Mucosa of descending colon (tissue), 3 donors: ENCODE measurements around the gene OSGIN1. TPM values are rescaled to one million over a fixed set of nuclear protein-coding genes. Genes with fewer than 3 reads are reported as not detected.

ENCODE experiments used
- ATAC-seq: fragments of 200-7000 bp; cut with Tn5 transposase; one replicate; pipeline ENCODE4 v1.9.1; 2020; ENCODE audit warnings: mild to moderate bottlenecking, moderate library complexity
- DNase-seq, 3 donors: peaks; one replicate each; pipeline ENCODE4 v3.0.0-alpha.2; 2020
- H3K36me3 ChIP-seq: fragments of 200-600 bp; one replicate; pipeline ENCODE4 v1.8.0; 2021; ENCODE audit warnings: low read depth, mild to moderate bottlenecking
- H3K4me1 ChIP-seq: fragments of 200-600 bp; one replicate; pipeline ENCODE4 v1.8.0; 2021; ENCODE audit warnings: low read depth, mild to moderate bottlenecking
- H3K4me3 ChIP-seq: fragments of 200-600 bp; one replicate; pipeline ENCODE4 v1.8.0; 2021; ENCODE audit warnings: mild to moderate bottlenecking
- H3K9me3 ChIP-seq: fragments of 200-600 bp; one replicate; pipeline ENCODE4 v1.8.0; 2021; ENCODE audit warnings: mild to moderate bottlenecking
- CTCF ChIP-seq: fragments of 200-600 bp; IDR thresholded peaks from one replicate; pipeline ENCODE4 v1.8.0; 2022; ENCODE audit warnings: antibody characterized with exemption, mild to moderate bottlenecking
- intact Hi-C, 2 donors: fragments of 100-400 bp; cut with DNase I in 1 of 2; cut with micrococcal nuclease in 1 of 2; formaldehyde crosslinking; loops; one replicate each; pipeline versions ENCODE4 v1.11.0 to v1.11.1; 2022; cut with DNase I, micrococcal nuclease
- total RNA-seq, 3 donors: library from RNA; stranded (reverse); fragmentation: NEBNext Ultra II Directional in 2 of 3; extraction: Animal tissue kit (Norgen Biotek cat#: 25700) in 2 of 3; gene quantifications; one replicate each; pipeline versions ENCODE4 v1.2.1 to v1.2.4, GENCODE V29; 2021 to 2023
- donor health status: DM: no; HTN: no; CAD: no; lungs with moderate emphysema.
- donor health status: DM: no; HTN: no; CAD: no.
- donor health status: DM: no; HTN: yes; CAD: no.

Gene OSGIN1
- total RNA-seq, 3 donors from 2014 or later = 11.6 to 15.9 (median 12.2) TPM

GRCh38 chr16:84004442-84004841 is 51.4 kb downstream of the OSGIN1 start:
- ATAC-seq (no peak), DNase-seq (no peak)
- no peaks in the 10 kb centered on the region for H3K9me3 ChIP-seq
- no peaks in the 10 kb centered on the region for H3K36me3 ChIP-seq
- H3K4me3 ChIP-seq = no peak overlapping the region
- intact Hi-C loops = no loop called here
- H3K4me1 ChIP-seq = no peaks in the 10 kb centered on the region
- TF ChIP-seq CTCF = no peak

- no peak for TF ChIP-seq CTCF
- ATAC-seq = no peak
- no peak for DNase-seq
- no peaks in the 10 kb centered on the region for H3K36me3 ChIP-seq
- no peaks in the 10 kb centered on the region for H3K9me3 ChIP-seq
- intact Hi-C loops = no loop called here
- no peak overlapping the region for H3K4me3 ChIP-seq
- no peaks in the 10 kb centered on the region for H3K4me1 ChIP-seq
Observed at GRCh38 chr16:84005391-84005790, 52.4 kb downstream of the OSGIN1 start.

- no peaks in the 10 kb centered on the region for H3K36me3 ChIP-seq
- no peak for ATAC-seq
- H3K9me3 ChIP-seq = no peaks in the 10 kb centered on the region
- H3K4me3 ChIP-seq = no peak overlapping the region
- H3K4me1 ChIP-seq = no peaks in the 10 kb centered on the region
- DNase-seq = no peak
- intact Hi-C loops = no loop called here
- TF ChIP-seq CTCF = no peak
Observed at GRCh38 chr16:84007520-84007919, 54.5 kb downstream of the OSGIN1 start.

GRCh38 chr16:84007965-84008364 is 54.9 kb downstream of the OSGIN1 start:
- H3K4me1 ChIP-seq = no peaks in the 10 kb centered on the region
- no peak overlapping the region for H3K4me3 ChIP-seq
- no peak for TF ChIP-seq CTCF
- ATAC-seq (no peak), DNase-seq (no peak)
- no peaks in the 10 kb centered on the region for H3K36me3 ChIP-seq
- intact Hi-C loops = no loop called here
- H3K9me3 ChIP-seq = no peaks in the 10 kb centered on the region

DNA sequence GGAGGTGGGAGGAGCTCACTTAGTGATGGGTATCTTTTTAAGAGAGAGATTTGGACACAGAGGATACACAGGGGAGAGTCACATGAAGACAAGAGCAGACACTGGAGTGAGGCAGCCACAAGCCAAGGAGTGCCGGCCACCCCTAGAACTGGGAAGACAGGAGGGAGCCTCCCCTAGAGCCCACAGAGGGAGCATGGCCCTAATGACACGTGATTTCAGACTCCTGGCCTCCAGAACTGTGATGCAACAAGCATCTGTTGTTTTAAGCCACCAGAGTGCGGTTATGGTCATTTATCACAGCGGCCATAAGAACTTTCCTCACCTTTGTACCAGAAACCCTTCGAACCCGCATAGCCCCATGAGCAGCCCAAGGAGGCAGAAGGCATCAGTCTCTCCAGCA is 56.2 kb downstream of the OSGIN1 start:
- Histone ChIP-seq H3K4me3 (no peak overlapping the region), H3K9me3 (no peaks in the 10 kb centered on the region), H3K36me3 (no peaks in the 10 kb centered on the region), H3K4me1 (no peaks in the 10 kb centered on the region)
- intact Hi-C loops = no loop called here
- no peak for TF ChIP-seq CTCF
- DNase-seq (no peak), ATAC-seq (no peak)
